A673 (cell line): Measurements from ENCODE around the gene ABTB1. TPM values are rescaled to one million over a fixed set of nuclear protein-coding genes. Genes with fewer than 3 reads are reported as not detected.

Source experiments
- BruUV-seq: library from RNA; stranded (reverse); fragments of 400-500 nt; replicated peaks from 2 replicates; lab custom pipeline; 2021; lab: Mats Ljungman, UMichigan
- CTCF ChIA-PET: fragments of 300-600 bp; sonication (Branson Sonifier 250); formaldehyde crosslinking; loops from one replicate; lab custom pipeline; 2022; ENCODE audit warnings: antibody characterized with exemption; lab: Charles Lee
- POLR2A ChIA-PET: fragments of 300-600 bp; sonication (Branson Sonifier 250); formaldehyde crosslinking; loops from one replicate; lab custom pipeline; 2022; ENCODE audit warnings: antibody characterized with exemption; ENCODE audit not compliant: low non-redundant PET; lab: Charles Lee
- DNase-seq: peaks from one replicate; pipeline ENCODE4 v3.0.0-alpha.2; 2015; ENCODE audit warnings: low spot score
- H3K27ac ChIP-seq: fragments of 200-600 bp; sonication (generic); 2 replicates; pipeline ENCODE4 v1.5.1; 2016; ENCODE audit warnings: mixed run types, low read depth, mild to moderate bottlenecking, mixed read lengths, antibody characterized with exemption, low read length; ENCODE audit not compliant: poor library complexity, severe bottlenecking
- H3K27me3 ChIP-seq: fragments of 200-600 bp; sonication (generic); replicated peaks from 2 replicates; pipeline ENCODE4 v1.6.1; 2017; ENCODE audit warnings: mixed run types, low read depth, mild to moderate bottlenecking, mixed read lengths, antibody characterized with exemption, low read length; ENCODE audit not compliant: insufficient read depth, poor library complexity
- H3K36me3 ChIP-seq: fragments of 200-600 bp; sonication (generic); 2 replicates; pipeline ENCODE4 v1.6.1; 2016; ENCODE audit warnings: mixed run types, mild to moderate bottlenecking, mixed read lengths, antibody characterized with exemption, low read length; ENCODE audit not compliant: insufficient read depth, poor library complexity, severe bottlenecking
- H3K4me1 ChIP-seq: fragments of 200-600 bp; sonication (generic); 2 replicates; pipeline ENCODE4 v1.6.1; 2017; ENCODE audit warnings: mixed run types, mild to moderate bottlenecking, mixed read lengths, antibody characterized with exemption, low read length; ENCODE audit not compliant: insufficient read depth, poor library complexity, severe bottlenecking
- H3K4me3 ChIP-seq: fragments of 200-600 bp; sonication (generic); 2 replicates; pipeline ENCODE4 v1.5.1; 2016; ENCODE audit warnings: low read depth, mixed run types, mild to moderate bottlenecking, mixed read lengths, low read length; ENCODE audit not compliant: poor library complexity, severe bottlenecking
- H3K9me3 ChIP-seq: fragments of 200-600 bp; sonication (generic); 2 replicates; pipeline ENCODE4 v1.6.1; 2016; ENCODE audit warnings: mixed run types, low read depth, mild to moderate bottlenecking, mixed read lengths, antibody characterized with exemption, low read length; ENCODE audit not compliant: poor library complexity, severe bottlenecking
- EZH2 ChIP-seq: fragments of 200-600 bp; sonication (generic); IDR thresholded peaks from 2 replicates; pipeline ENCODE4 v1.6.1; 2017; ENCODE audit warnings: borderline replicate concordance, low read depth, mild to moderate bottlenecking, mixed read lengths, antibody characterized with exemption, low read length; ENCODE audit not compliant: poor library complexity, severe bottlenecking
- intact Hi-C: fragments of 100-400 bp; cut with micrococcal nuclease; formaldehyde crosslinking; loops from one replicate; pipeline ENCODE4 v1.10.0; 2022; ENCODE audit not compliant: unreplicated experiment
- total RNA-seq: library from RNA; stranded (reverse); gene quantifications from 2 replicates; pipeline ENCODE4 v1.2.3, GENCODE V29; 2021
- TF ChIP-seq, protein P1 (sequence below): fragments of 300-800, 200-600 bp; sonication (generic); conservative IDR thresholded peaks from 2 replicates; pipeline ENCODE4 v1.5.1; 2017; ENCODE audit warnings: low read depth, mild to moderate bottlenecking, antibody characterized with exemption, low read length, moderate library complexity, mixed read lengths

The ABTB1 gene
- total RNA-seq, 1 experiment from 2014 or later, result 2.6 TPM

- no peak for DNase-seq
- CTCF ChIA-PET, result no interaction called here
- no peaks in the 10 kb centered on the region for H3K27me3 ChIP-seq
- no peak overlapping the region for H3K27ac ChIP-seq
- no peaks in the 10 kb centered on the region for H3K36me3 ChIP-seq
- no peaks in the 10 kb centered on the region for H3K4me1 ChIP-seq
- no TSS peak for BruUV-seq
- no peak overlapping the region for H3K4me3 ChIP-seq
- POLR2A ChIA-PET, result no interaction called here
- H3K9me3 ChIP-seq, result no peaks in the 10 kb centered on the region
- no peak for TF ChIP-seq EZH2
- TF ChIP-seq, protein P1, sequence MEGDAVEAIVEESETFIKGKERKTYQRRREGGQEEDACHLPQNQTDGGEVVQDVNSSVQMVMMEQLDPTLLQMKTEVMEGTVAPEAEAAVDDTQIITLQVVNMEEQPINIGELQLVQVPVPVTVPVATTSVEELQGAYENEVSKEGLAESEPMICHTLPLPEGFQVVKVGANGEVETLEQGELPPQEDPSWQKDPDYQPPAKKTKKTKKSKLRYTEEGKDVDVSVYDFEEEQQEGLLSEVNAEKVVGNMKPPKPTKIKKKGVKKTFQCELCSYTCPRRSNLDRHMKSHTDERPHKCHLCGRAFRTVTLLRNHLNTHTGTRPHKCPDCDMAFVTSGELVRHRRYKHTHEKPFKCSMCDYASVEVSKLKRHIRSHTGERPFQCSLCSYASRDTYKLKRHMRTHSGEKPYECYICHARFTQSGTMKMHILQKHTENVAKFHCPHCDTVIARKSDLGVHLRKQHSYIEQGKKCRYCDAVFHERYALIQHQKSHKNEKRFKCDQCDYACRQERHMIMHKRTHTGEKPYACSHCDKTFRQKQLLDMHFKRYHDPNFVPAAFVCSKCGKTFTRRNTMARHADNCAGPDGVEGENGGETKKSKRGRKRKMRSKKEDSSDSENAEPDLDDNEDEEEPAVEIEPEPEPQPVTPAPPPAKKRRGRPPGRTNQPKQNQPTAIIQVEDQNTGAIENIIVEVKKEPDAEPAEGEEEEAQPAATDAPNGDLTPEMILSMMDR, result no peak
- intact Hi-C loops, result no loop called here
Measured at GRCh38 chr3:127711021-127711695, 38.4 kb downstream of the ABTB1 start.

GRCh38 chr3:127711896-127712295, 39.1 kb downstream of the ABTB1 start:
- no peak for DNase-seq
- TF ChIP-seq, protein P1, result no peak
- TF ChIP-seq EZH2, result no peak
- BruUV-seq, result no TSS peak
- no peaks in the 10 kb centered on the region for H3K27me3 ChIP-seq
- ChIA-PET POLR2A (no interaction called here), CTCF (no interaction called here)
- H3K27ac ChIP-seq, result no peak overlapping the region
- H3K9me3 ChIP-seq, result no peaks in the 10 kb centered on the region
- no peaks in the 10 kb centered on the region for H3K36me3 ChIP-seq
- H3K4me1 ChIP-seq, result no peaks in the 10 kb centered on the region
- intact Hi-C loops, result no loop called here
- H3K4me3 ChIP-seq, result no peak overlapping the region

DNA sequence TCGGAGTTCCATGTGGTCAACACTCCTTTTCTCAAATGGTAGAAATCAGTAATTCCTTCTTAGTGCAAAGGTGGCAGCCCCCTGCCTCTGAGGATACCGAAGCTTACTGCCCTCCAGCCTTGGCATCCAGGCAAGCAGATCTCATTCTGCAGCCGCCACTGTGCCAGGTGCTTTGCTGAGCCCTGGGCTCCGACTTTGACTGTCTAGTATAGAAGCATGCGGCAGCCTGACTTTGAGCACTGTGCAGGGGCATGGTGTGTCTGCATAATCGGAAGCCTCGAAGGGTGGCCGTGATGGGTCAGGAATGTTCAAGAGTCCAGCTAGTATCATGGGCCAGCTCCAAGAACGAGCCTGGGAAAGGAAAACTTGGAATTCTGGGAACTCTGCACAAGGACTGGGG, 39.7 kb downstream of the ABTB1 start:
- TF ChIP-seq EZH2, result no peak
- TF ChIP-seq, protein P1, result no peak
- no peak for DNase-seq
- POLR2A ChIA-PET, result no interaction called here
- intact Hi-C loops, result no loop called here
- H3K27ac ChIP-seq, result no peak overlapping the region
- H3K36me3 ChIP-seq, result no peaks in the 10 kb centered on the region
- no peaks in the 10 kb centered on the region for H3K27me3 ChIP-seq
- CTCF ChIA-PET, result no interaction called here
- H3K9me3 ChIP-seq, result no peaks in the 10 kb centered on the region
- BruUV-seq, result no TSS peak
- H3K4me3 ChIP-seq, result no peak overlapping the region
- H3K4me1 ChIP-seq, result no peaks in the 10 kb centered on the region
